Sigmoid colon (tissue), 7 donors: Measurements from ENCODE around the gene ABCC9. TPM values are rescaled to one million over a fixed set of nuclear protein-coding genes. Genes with fewer than 3 reads are reported as not detected.

ENCODE experiments used
- DNase-seq: peaks from one replicate; pipeline ENCODE4 v3.0.0-alpha.2; 2019
- H3K27ac ChIP-seq, 4 donors: fragments of 200-600 bp; sonication (generic); one replicate each; pipeline ENCODE4 v1.5.1; 2016 to 2019; ENCODE audit warnings: mild to moderate bottlenecking in 1 of 4
- H3K27me3 ChIP-seq, 3 donors: fragments of 200-600 bp; sonication (generic); one replicate each; pipeline ENCODE4 v1.5.1; 2019; ENCODE audit warnings: mild to moderate bottlenecking in 1 of 3
- H3K36me3 ChIP-seq, 4 donors: fragments of 200-600 bp; sonication (generic); one replicate each; pipeline ENCODE4 v1.5.1; 2016 to 2019
- H3K4me1 ChIP-seq, 4 donors: fragments of 200-600 bp; sonication (generic); one replicate each; pipeline ENCODE4 v1.5.1; 2017 to 2019
- H3K4me3 ChIP-seq, 4 donors: fragments of 200-600 bp; sonication (generic); one replicate each; pipeline ENCODE4 v1.5.1; 2017 to 2019; ENCODE audit warnings: mild to moderate bottlenecking in 2 of 4, moderate library complexity in 1 of 4
- H3K9me3 ChIP-seq, 4 donors: fragments of 200-600 bp in 3 of 4; sonication (generic) in 3 of 4; one replicate each; pipeline versions ENCODE4 v1.5.1 to v1.6.1; 2013 to 2019
- EP300 ChIP-seq, 4 donors: sonication (generic); formaldehyde crosslinking; IDR thresholded peaks; one replicate each; pipeline ENCODE4 v1.6.1; 2017; ENCODE audit warnings: antibody characterized with exemption in 4 of 4
- POLR2A ChIP-seq, 2 donors: fragments of 450-650 bp; IDR thresholded peaks; one replicate each; pipeline ENCODE4 v1.6.1; 2016; ENCODE audit warnings: antibody characterized with exemption in 2 of 2, mild to moderate bottlenecking in 2 of 2, moderate library complexity in 2 of 2
- POLR2AphosphoS5 ChIP-seq, 4 donors: sonication (generic); formaldehyde crosslinking; IDR thresholded peaks; one replicate each; pipeline ENCODE4 v1.6.1; 2017; ENCODE audit warnings: antibody characterized with exemption in 4 of 4
- WGBS, 2 donors: extraction: QIAGEN DNeasy Blood & Tissue Kit; methylation state at CpG; one replicate each; pipeline ENCODE4 v1.1.7; 2013; 5-methylcytosine and 5-hydroxymethylcytosine counted together
- intact Hi-C: fragments of 100-400 bp; cut with DNase I; formaldehyde crosslinking; loops from one replicate; pipeline ENCODE4 v1.15.1; 2023
- polyA plus RNA-seq, 3 donors: library from polyadenylated mRNA; stranded (reverse); fragments of 200-250 nt; gene quantifications; one replicate each; pipeline ENCODE4 v1.2.3, GENCODE V29; 2013
- total RNA-seq, 4 donors: library from RNA; depleted of rRNA; stranded (reverse); fragments of >200 nt; gene quantifications; one replicate each; pipeline ENCODE4 v1.1.0, GENCODE V29; 2016
- TF ChIP-seq, protein P1 (sequence below), 4 experiments: fragments of 450-650 bp in 3 of 4; fragments of 200-600 bp in 1 of 4; IDR thresholded peaks; one replicate each; pipeline ENCODE4 v1.5.1; 2016 to 2019; ENCODE audit warnings: antibody characterized with exemption in 4 of 4, mild to moderate bottlenecking in 3 of 4, moderate library complexity in 2 of 4
- donor health status: healthy with polysubstance abuse.
- donor health status: Bipolar disorder and iron deficiency.
- donor health status: healthy.

Gene ABCC9
- total and polyA plus RNA-seq, 7 donors = 0.23 to 39.2 (median 28.2) TPM

DNA sequence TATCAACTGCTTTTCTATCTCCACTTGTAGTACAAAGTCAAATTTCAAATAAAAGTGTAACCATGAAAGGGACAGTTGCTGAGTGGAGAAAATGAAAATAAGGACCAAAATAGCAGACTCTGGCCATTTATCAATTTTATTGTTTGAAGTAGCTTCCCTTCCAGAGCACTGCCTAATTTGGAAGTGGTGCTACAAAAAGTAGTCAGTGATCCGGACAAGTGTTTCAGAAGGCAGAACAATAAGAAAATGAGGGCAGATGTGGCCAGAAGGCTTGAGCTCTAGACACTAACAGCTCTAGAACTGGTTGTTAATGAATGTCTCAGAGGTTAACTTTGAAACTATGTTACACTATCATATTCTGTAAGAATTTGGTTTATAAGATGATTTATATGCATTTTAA, 48.9 kb downstream of the ABCC9 start:
- DNase-seq = no peak
- H3K36me3 ChIP-seq = no peaks in the 10 kb centered on the region
- intact Hi-C loops = loop anchor here (2.0 to 5.0 kb wide), 3 partner anchors 50 to 118 kb away; partner anchors contain the start of genes ABCC9 and KCNJ8
- H3K27me3 ChIP-seq = no peaks in the 10 kb centered on the region
- peaks cover 0 to 65% (median 49%) of the 10 kb centered on the region in 4 donors for H3K4me1 ChIP-seq
- H3K27ac ChIP-seq = peak overlapping the region; percentile 73 to 82 (median 76)
- no peaks in the 10 kb centered on the region for H3K9me3 ChIP-seq
- TF ChIP-seq, protein P1, sequence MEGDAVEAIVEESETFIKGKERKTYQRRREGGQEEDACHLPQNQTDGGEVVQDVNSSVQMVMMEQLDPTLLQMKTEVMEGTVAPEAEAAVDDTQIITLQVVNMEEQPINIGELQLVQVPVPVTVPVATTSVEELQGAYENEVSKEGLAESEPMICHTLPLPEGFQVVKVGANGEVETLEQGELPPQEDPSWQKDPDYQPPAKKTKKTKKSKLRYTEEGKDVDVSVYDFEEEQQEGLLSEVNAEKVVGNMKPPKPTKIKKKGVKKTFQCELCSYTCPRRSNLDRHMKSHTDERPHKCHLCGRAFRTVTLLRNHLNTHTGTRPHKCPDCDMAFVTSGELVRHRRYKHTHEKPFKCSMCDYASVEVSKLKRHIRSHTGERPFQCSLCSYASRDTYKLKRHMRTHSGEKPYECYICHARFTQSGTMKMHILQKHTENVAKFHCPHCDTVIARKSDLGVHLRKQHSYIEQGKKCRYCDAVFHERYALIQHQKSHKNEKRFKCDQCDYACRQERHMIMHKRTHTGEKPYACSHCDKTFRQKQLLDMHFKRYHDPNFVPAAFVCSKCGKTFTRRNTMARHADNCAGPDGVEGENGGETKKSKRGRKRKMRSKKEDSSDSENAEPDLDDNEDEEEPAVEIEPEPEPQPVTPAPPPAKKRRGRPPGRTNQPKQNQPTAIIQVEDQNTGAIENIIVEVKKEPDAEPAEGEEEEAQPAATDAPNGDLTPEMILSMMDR (IDR thresholded peaks at IDR 0.05) = no peak
- TF ChIP-seq POLR2AphosphoS5 (IDR thresholded peaks at IDR 0.05) = no peak
- WGBS, 2 donors = 62 to 82% methylated on average over 1 of the region's 1 CpG
- H3K4me3 ChIP-seq = no peak overlapping the region

- H3K9me3 ChIP-seq = no peaks in the 10 kb centered on the region
- H3K4me1 ChIP-seq = peaks cover 0 to 65% (median 49%) of the 10 kb centered on the region in 4 donors
- 69 to 84% methylated on average over 2 of the region's 2 CpGs for WGBS, 2 donors
- H3K27me3 ChIP-seq = no peaks in the 10 kb centered on the region
- H3K36me3 ChIP-seq = no peaks in the 10 kb centered on the region
- peak; percentile 7 to 57 (median 34) for TF ChIP-seq EP300 (IDR thresholded peaks at IDR 0.05)
- TF ChIP-seq, protein P1 (IDR thresholded peaks at IDR 0.05) = no peak
- TF ChIP-seq POLR2AphosphoS5 (IDR thresholded peaks at IDR 0.05) = peak; percentile 77 to 92 (median 85)
- no peak for TF ChIP-seq POLR2A (IDR thresholded peaks at IDR 0.05)
- peak overlapping the region; percentile 73 to 82 (median 76) for H3K27ac ChIP-seq
- H3K4me3 ChIP-seq = no peak overlapping the region
- intact Hi-C loops = loop anchor here (2.0 to 5.0 kb wide), 3 partner anchors 51 to 117 kb away; partner anchors contain the start of genes ABCC9 and KCNJ8
- DNase-seq = peak; percentile 93
These were observed 49.4 kb downstream of the ABCC9 start for GRCh38 chr12:21891751-21892217.

DNA sequence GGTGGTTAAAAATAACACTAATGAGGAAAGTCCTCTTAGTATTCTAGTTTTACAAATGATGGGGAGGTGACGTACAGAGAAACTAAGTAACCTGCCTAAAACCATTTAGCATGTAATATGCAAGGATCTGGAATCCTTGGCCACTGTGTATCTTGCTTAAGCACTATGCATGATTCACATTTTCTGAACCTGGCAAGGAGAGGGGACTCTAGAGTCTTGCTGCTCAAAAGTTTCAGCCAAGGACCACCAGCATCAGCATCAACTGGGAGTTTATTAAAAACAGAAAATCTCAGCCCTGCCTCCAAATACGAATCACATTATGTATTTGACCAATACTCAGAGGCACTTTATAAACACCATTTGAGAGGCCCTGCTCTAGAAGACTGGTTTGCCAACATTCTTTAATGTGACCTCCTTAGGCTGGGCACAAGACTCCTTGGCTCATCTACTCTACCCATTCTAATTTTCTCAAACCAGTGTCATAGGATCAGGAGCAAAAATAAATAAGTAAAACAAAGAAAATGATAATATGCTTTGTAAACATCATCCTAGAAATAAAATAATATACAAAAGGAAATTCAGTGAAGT, 52.9 kb downstream of the ABCC9 start:
- Histone ChIP-seq H3K9me3 (no peaks in the 10 kb centered on the region), H3K27ac (peak overlapping the region in 2 of 4 donors; percentile 12 to 20), H3K36me3 (no peaks in the 10 kb centered on the region), H3K27me3 (no peaks in the 10 kb centered on the region), H3K4me1 (peaks cover 0 to 39% (median 28%) of the 10 kb centered on the region in 4 donors), H3K4me3 (no peak overlapping the region)
- intact Hi-C loops = no loop called here
- 76 to 80% methylated on average over 2 of the region's 2 CpGs for WGBS, 2 donors
- no peak for DNase-seq
- TF ChIP-seq POLR2A (IDR thresholded peaks at IDR 0.05) (no peak), EP300 (IDR thresholded peaks at IDR 0.05) (no peak), POLR2AphosphoS5 (IDR thresholded peaks at IDR 0.05) (no peak)
- TF ChIP-seq, protein P1 (IDR thresholded peaks at IDR 0.05) = no peak

DNA sequence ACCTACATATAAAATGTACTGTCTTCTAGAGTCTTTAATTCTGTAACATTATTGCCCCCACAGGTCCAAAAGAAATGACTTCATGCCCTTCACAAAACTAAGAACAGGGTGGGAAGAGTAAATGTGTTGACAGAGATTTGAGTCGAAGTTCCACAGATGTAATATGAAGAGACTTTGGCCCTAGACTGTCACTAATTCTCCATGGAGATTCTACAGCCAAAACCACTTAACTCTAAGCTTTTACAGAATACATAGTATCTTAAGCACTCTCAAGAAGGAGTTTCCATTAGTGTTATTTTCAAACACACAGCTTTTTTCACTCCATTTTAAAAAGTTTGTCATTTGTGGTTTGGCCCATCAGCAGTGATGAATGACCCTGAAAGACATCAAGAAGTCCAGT, 56.3 kb downstream of the ABCC9 start:
- H3K4me3 ChIP-seq = no peak overlapping the region
- H3K36me3 ChIP-seq = no peaks in the 10 kb centered on the region
- no peaks in the 10 kb centered on the region for H3K27me3 ChIP-seq
- WGBS, 2 donors = 41 to 67% methylated on average over 1 of the region's 1 CpG
- intact Hi-C loops = no loop called here
- DNase-seq = no peak
- H3K4me1 ChIP-seq = peaks cover 0 to 31% (median 22%) of the 10 kb centered on the region in 4 donors
- peak in 2 of 4 donors; percentile 17 to 22 for TF ChIP-seq POLR2AphosphoS5 (IDR thresholded peaks at IDR 0.05)
- TF ChIP-seq, protein P1 (IDR thresholded peaks at IDR 0.05) = no peak
- H3K27ac ChIP-seq = no peak overlapping the region
- no peaks in the 10 kb centered on the region for H3K9me3 ChIP-seq
